GM23338 (cell line): Measurements from ENCODE around the gene TRIM43.
"Not testable (repeated sequence)": the region's sequence is repeated elsewhere in the genome, so short reads cannot be mapped to it uniquely, and the experiment has no call there.

Source experiments
- EZH2 ChIP-seq: fragments of 200-600 bp; sonication (generic); IDR thresholded peaks from one replicate; pipeline ENCODE4 v1.8.0; 2017; ENCODE audit warnings: antibody characterized with exemption, mild to moderate bottlenecking, low read depth; ENCODE audit not compliant: unreplicated experiment
- JUNB ChIP-seq: IDR thresholded peaks from one replicate; pipeline ENCODE4 v1.6.1; 2016; ENCODE audit warnings: antibody characterized with exemption; ENCODE audit not compliant: unreplicated experiment
- NANOG ChIP-seq: IDR thresholded peaks from 2 replicates; pipeline ENCODE4 v1.6.1; 2016; ENCODE audit warnings: antibody characterized with exemption, borderline replicate concordance
- POLR2AphosphoS5 ChIP-seq: IDR thresholded peaks from 2 replicates; pipeline ENCODE4 v1.6.1; 2016; ENCODE audit warnings: antibody characterized with exemption, low read depth
- ZNF114 ChIP-seq: fragments of 250-450 bp; sonication (Bioruptor Pico); IDR thresholded peaks from 2 replicates; pipeline ENCODE4 v1.5.0; 2020; ENCODE audit warnings: mild to moderate bottlenecking, moderate library complexity
- TF ChIP-seq, protein P1 (sequence below), 2 experiments: fragments of 200-600 bp in 1 of 2; sonication (generic) in 1 of 2; conservative IDR thresholded peaks; 2 replicates each; pipeline versions ENCODE4 v1.5.1 to v1.6.1; 2016 to 2017; ENCODE audit warnings: antibody characterized with exemption in 2 of 2, low read depth in 2 of 2, mild to moderate bottlenecking in 2 of 2, moderate library complexity in 1 of 2
- TF ChIP-seq, protein P2 (sequence below): IDR thresholded peaks from one replicate; pipeline ENCODE4 v1.6.1; 2018; ENCODE audit warnings: antibody characterized with exemption; ENCODE audit not compliant: unreplicated experiment
- TF ChIP-seq, protein P3 (sequence below): IDR thresholded peaks from 2 replicates; pipeline ENCODE4 v1.6.1; 2016; ENCODE audit warnings: antibody characterized with exemption

DNA sequence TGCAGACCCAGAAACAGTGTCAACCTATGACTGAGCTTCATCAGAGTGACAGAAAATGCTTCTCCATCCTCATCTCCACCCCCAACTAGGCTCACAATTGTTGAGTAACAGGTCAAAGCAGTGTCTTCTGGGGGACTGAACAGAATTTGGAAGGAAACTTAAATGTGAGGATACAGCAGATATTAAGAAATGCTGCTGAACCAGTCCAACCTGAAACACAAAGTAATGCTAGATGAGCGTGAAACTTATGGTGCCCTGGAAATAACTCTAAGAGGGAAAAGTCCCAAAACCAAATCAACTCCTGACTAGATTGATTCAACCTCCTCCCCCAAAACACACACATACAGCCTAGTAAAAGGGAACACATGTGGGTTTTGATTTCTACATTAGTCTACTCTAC lies 7.5 kb upstream of the TRIM43 start:
- not testable (repeated sequence) for TF ChIP-seq EZH2; NANOG; JUNB; POLR2AphosphoS5; ZNF114 (CRISPR knock-in tag)
- TF ChIP-seq, protein P1, sequence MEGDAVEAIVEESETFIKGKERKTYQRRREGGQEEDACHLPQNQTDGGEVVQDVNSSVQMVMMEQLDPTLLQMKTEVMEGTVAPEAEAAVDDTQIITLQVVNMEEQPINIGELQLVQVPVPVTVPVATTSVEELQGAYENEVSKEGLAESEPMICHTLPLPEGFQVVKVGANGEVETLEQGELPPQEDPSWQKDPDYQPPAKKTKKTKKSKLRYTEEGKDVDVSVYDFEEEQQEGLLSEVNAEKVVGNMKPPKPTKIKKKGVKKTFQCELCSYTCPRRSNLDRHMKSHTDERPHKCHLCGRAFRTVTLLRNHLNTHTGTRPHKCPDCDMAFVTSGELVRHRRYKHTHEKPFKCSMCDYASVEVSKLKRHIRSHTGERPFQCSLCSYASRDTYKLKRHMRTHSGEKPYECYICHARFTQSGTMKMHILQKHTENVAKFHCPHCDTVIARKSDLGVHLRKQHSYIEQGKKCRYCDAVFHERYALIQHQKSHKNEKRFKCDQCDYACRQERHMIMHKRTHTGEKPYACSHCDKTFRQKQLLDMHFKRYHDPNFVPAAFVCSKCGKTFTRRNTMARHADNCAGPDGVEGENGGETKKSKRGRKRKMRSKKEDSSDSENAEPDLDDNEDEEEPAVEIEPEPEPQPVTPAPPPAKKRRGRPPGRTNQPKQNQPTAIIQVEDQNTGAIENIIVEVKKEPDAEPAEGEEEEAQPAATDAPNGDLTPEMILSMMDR (conservative IDR thresholded peaks at IDR 0.05; ENCODE audit: low read depth in 2 of 2): not testable (repeated sequence)
- TF ChIP-seq, protein P2, sequence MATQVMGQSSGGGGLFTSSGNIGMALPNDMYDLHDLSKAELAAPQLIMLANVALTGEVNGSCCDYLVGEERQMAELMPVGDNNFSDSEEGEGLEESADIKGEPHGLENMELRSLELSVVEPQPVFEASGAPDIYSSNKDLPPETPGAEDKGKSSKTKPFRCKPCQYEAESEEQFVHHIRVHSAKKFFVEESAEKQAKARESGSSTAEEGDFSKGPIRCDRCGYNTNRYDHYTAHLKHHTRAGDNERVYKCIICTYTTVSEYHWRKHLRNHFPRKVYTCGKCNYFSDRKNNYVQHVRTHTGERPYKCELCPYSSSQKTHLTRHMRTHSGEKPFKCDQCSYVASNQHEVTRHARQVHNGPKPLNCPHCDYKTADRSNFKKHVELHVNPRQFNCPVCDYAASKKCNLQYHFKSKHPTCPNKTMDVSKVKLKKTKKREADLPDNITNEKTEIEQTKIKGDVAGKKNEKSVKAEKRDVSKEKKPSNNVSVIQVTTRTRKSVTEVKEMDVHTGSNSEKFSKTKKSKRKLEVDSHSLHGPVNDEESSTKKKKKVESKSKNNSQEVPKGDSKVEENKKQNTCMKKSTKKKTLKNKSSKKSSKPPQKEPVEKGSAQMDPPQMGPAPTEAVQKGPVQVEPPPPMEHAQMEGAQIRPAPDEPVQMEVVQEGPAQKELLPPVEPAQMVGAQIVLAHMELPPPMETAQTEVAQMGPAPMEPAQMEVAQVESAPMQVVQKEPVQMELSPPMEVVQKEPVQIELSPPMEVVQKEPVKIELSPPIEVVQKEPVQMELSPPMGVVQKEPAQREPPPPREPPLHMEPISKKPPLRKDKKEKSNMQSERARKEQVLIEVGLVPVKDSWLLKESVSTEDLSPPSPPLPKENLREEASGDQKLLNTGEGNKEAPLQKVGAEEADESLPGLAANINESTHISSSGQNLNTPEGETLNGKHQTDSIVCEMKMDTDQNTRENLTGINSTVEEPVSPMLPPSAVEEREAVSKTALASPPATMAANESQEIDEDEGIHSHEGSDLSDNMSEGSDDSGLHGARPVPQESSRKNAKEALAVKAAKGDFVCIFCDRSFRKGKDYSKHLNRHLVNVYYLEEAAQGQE: not testable (repeated sequence)
- TF ChIP-seq, protein P3, sequence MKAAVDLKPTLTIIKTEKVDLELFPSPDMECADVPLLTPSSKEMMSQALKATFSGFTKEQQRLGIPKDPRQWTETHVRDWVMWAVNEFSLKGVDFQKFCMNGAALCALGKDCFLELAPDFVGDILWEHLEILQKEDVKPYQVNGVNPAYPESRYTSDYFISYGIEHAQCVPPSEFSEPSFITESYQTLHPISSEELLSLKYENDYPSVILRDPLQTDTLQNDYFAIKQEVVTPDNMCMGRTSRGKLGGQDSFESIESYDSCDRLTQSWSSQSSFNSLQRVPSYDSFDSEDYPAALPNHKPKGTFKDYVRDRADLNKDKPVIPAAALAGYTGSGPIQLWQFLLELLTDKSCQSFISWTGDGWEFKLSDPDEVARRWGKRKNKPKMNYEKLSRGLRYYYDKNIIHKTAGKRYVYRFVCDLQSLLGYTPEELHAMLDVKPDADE: not testable (repeated sequence)
